ENCODE data around the gene STK38L.

The STK38L gene

GRCh38 chr12:27279826-27280225 lies 35.7 kb downstream of the STK38L start:
- DNase-seq (ENCODE audit: low spot score), result no peak

DNA sequence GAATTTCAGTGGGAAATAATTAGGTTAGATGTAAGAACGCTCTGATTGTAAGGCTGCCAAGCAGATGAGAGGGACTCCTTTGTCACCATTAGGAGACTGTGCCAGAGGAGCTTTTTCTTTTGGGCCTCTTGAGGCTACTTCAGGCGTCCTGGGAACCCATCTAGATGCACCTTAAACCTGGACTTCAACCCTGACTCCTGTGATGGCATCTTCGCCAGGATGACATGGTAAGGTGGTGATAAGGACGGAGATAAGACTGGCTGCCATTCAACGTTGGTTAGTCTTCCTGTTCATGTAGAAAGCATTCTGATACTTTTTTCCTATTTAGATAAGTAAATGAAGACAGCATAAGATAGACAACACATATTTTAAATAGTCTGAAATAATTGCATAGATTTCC lies 36.3 kb downstream of the STK38L start:
- DNase-seq (ENCODE audit: low spot score), result no peak

DNA sequence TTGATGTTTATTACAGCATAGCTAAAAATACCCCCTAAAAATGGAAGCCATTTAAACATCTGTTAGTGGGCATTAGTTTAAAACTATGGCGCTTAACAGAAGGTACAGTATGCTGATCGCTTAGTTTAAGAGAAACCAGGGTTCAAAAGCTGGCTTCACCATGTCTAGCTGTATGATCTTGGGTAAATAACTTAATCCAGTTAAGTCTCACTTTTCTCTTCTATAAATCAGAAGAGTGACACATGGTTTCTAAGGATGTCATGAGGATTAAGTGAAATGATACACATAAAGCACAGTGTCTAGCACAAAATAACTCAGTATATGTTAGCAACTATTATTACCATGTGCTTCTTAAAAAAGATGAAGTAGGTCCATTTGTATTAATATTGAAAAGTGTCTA lies 38.7 kb downstream of the STK38L start:
- DNase-seq (ENCODE audit: low spot score), result no peak

- DNase-seq (ENCODE audit: low spot score), result no peak
These were observed 39.9 kb downstream of the STK38L start for GRCh38 chr12:27284021-27284420.

DNA sequence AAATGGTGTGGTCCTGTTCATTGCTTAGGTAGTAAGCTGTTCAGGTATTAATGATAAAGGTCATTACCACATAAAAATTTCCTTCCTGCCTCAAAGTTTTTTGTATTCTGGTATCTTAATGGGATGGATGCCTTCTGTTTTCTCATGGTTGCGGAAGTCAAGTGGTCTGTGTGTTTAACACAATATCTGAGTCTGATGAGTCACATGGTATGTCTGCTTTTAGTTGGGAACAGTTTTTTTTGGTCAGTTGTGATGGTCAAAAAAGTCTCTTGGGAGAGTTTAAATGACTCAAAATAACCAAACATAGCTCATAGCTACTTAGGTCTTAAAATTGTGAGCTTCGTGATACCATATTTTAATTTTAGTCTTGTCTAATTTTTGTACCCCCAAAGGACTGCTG lies 40.7 kb downstream of the STK38L start:
- DNase-seq (ENCODE audit: low spot score), result no peak

GRCh38 chr12:27285403-27285802 lies 41.3 kb downstream of the STK38L start:
- no peak for DNase-seq (ENCODE audit: low spot score)

- no peak for DNase-seq (ENCODE audit: low spot score)
These were observed 45.3 kb downstream of the STK38L start for GRCh38 chr12:27289414-27289813.

GRCh38 chr12:27290501-27291168 lies 46.5 kb downstream of the STK38L start:
- no peak for DNase-seq (ENCODE audit: low spot score)

GRCh38 chr12:27291862-27292261 lies 47.8 kb downstream of the STK38L start:
- no peak for DNase-seq (ENCODE audit: low spot score)

DNA sequence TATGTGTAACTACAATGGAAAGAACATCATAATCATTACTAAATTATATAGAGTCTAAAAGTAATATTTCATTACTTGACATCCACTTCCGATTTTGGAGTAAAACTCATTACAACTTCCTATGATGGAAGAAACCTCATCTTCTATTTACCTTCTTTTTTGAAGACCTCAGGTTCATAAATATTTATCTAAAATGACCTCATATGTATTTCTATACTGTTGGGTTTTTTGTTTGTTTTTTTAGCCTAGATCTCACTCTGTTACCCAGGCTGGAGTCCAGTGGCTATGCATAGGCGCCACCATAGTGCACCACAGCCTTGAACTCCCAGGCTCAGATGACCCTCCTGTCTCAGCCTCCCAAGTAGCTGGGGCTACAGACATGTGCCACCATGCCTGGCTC lies 48.6 kb downstream of the STK38L start:
- DNase-seq (ENCODE audit: low spot score), result no peak

- DNase-seq (ENCODE audit: low spot score), result no peak
These were observed 49.4 kb downstream of the STK38L start for GRCh38 chr12:27293463-27293862.

GRCh38 chr12:27296674-27297073 lies 52.6 kb downstream of the STK38L start:
- no peak for DNase-seq (ENCODE audit: low spot score)

GRCh38 chr12:27297566-27297965 lies 53.5 kb downstream of the STK38L start:
- no peak for DNase-seq (ENCODE audit: low spot score)

DNA sequence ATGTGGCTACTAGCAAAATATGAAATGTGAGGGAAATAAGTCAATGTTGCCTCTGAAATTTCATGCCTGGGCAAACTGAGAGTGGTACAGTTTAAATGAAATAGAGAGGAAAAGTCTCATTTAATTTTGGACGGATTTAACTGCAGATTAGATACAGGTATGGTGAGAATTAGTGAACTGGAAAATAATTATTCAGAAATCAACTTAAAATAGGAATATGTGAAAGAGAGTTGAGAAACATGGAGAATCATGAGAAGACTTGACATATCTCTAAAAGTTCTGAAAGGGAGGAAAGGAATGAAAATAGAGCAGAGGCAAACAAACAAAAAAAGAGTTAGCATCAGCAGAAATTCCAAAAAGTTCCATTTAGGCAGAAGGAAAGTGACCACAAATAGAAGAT lies 55.0 kb downstream of the STK38L start:
- DNase-seq (ENCODE audit: low spot score), result no peak

GRCh38 chr12:27300226-27300625 lies 56.1 kb downstream of the STK38L start:
- DNase-seq (ENCODE audit: low spot score), result no peak

DNA sequence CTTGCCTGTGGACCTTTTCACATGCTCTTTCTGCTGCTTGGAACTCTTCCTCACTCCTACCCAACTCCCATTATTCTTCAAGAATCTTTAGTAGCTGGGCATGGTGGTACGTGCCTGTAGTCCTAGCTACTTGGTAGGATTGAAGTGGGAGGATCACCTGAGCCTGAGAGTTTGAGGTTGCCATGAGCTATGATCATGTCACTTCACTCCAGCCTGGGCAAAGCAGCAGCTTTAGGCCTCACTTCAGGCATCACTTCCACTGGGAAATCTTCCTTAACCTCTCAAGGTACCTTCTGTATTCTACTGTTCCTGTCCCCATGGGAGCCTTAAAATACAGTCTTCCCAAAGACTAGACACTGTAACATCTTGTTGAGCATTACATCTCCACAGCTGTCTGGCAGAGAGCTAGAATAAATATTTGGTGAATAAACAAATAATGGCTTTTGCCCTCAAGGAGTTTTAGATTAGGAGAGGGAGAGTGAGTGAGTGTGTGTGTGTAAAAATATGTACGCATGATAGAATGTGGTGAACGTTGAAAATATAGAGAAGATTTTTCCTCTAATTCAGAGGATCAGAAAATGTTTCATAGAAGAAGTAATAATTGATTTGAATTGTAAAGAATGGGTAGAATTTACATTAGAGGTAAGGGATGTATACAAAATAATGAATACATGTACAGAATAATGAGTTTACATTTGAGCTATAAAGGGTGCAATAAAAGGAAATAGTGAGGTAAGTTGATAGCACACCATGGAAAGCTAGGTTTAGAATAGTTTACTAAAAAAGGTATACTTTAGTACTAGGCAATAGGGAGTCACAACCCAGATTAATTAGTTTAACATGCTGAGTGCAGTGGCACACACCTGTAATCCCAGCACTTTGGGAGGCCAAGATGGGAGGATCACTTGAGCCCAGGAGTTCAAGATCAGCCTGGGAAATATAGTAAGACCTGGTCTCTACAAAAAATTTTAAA lies 59.3 kb downstream of the STK38L start:
- no peak for DNase-seq (ENCODE audit: low spot score)

GRCh38 chr12:27304856-27305255 lies 60.8 kb downstream of the STK38L start:
- DNase-seq (ENCODE audit: low spot score), result no peak

DNA sequence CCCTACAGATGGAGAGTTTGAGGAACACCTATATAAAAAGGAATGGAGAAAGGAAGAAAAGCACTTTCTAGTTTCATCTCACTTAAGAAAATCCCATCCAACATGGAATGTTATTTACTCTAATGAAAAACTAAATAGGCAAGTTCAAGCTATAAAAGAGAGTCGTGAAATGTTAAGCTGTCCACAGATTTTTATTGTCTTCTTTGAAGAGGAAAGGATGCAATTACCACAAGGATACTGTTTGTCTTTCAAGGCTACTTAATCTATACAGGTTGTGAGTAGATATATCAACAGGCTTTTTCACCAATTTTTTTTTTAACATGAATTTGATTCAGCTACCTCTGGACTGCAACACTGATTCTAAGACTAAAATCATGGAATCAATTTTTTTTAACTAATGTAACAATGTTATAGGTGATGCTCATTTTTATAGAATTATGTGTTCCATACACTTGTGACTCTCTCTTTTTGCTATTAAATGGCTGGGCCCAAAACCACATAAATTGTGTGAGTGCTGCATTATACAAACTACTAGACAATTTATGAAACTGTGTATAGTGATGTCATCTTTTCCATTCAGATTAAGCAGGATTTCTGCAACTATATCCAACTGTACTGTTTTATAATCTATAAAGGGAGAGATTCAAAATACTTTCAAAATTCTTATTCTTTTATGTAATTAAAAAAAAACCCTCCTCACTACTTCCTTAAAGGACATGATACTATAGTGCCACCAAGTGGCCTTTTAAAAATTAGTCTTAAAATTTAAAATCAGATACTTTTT lies 61.8 kb downstream of the STK38L start:
- DNase-seq (ENCODE audit: low spot score), result peak; percentile 75

DNA sequence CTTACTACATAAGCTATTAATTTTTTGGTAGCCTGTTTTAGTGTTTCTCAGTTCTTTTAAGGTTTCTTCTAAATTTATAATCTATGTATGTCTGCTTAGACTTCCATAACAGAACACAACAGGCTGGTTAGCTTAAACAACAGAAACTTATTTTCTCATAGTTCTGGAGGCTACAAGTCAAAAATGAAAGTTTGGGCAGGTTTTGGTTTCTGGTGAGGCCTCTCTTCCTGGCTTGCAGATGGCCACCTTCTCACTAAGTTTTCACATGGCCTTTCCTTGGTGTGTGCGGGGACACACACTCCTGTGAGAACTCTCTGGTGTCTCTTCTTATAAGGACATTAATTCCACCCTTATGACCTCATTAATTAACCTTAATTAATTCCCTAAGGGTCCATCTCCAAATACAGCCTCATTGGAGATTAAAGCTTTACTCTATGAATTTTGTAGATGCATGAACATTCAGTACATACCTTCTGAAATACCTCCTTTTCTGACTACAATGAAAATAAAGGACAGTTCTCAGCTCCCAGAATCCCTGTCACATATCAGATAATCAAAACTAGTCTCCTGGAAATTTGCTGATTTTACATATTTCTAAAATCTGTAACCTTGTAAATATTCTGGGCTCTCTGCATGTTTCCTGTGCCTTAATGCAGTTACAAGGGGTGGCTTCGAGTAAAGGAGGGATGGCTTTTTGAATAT lies 65.4 kb downstream of the STK38L start:
- no peak for DNase-seq (ENCODE audit: low spot score)

DNA sequence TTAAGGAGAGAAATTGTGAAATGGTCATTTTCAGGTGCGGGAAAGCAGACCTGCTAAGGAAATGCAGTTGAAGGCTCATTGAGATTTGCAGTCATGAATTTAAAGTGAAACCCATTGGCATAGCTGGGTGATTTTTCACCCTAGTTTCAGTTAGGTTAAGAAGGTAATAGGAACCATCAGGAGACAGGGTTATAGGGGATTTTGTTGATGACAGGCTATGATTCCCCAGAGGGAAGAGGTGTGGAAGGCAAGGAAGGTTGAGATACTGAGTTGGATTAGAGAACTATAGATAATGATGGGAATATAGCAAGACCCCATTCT lies 65.9 kb downstream of the STK38L start:
- DNase-seq (ENCODE audit: low spot score), result no peak

- DNase-seq (ENCODE audit: low spot score), result no peak
These were observed 72.9 kb downstream of the STK38L start for GRCh38 chr12:27316947-27317346.

- DNase-seq (ENCODE audit: low spot score), result peak; percentile 40
These were observed 75.3 kb downstream of the STK38L start for GRCh38 chr12:27319409-27319808.
